HEK293 (cell line): Measurements from ENCODE around the gene VPS26B.
A peak's percentile ranks its signal among the peaks of the same experiment; 100 is the strongest.

Experiments used
- BCL11A ChIP-seq: fragments of 450-650 bp; formaldehyde crosslinking; IDR thresholded peaks from 2 replicates; pipeline ENCODE4 v1.5.1; 2016; ENCODE audit warnings: low read depth, missing biosample characterization, missing genetic modification characterization
- GLIS1 ChIP-seq: fragments of 450-650 bp; formaldehyde crosslinking; IDR thresholded peaks from 2 replicates; pipeline ENCODE4 v1.5.1; 2016; ENCODE audit warnings: missing biosample characterization, missing genetic modification characterization
- MEIS1 ChIP-seq: sonication (generic); formaldehyde crosslinking; IDR thresholded peaks from 2 replicates; pipeline ENCODE4 v1.8.1; 2022; ENCODE audit warnings: missing genetic modification reagents, mild to moderate bottlenecking, borderline replicate concordance
- SCRT2 ChIP-seq: fragments of 450-650 bp; formaldehyde crosslinking; IDR thresholded peaks from 2 replicates; pipeline ENCODE4 v1.5.1; 2016; ENCODE audit warnings: missing biosample characterization, missing genetic modification characterization
- YY2 ChIP-seq: fragments of 450-650 bp; formaldehyde crosslinking; IDR thresholded peaks from 2 replicates; pipeline ENCODE4 v1.5.1; 2016; ENCODE audit warnings: missing biosample characterization, missing genetic modification characterization
- ZBTB1 ChIP-seq: fragments of 450-650 bp; formaldehyde crosslinking; IDR thresholded peaks from 2 replicates; pipeline ENCODE4 v1.5.1; 2016; ENCODE audit warnings: missing biosample characterization, missing genetic modification characterization
- ZBTB11 ChIP-seq: fragments of 450-650 bp; formaldehyde crosslinking; conservative IDR thresholded peaks from 2 replicates; pipeline ENCODE4 v1.5.1; 2016; ENCODE audit warnings: low read depth, missing biosample characterization, missing genetic modification characterization
- ZBTB26 ChIP-seq: fragments of 450-650 bp; formaldehyde crosslinking; optimal IDR thresholded peaks from 2 replicates; pipeline ENCODE3; 2016; ENCODE audit warnings: missing biosample characterization, mild to moderate bottlenecking, missing genetic modification characterization
- ZBTB7A ChIP-seq: fragments of 450-650 bp; formaldehyde crosslinking; IDR thresholded peaks from 2 replicates; pipeline ENCODE4 v1.5.1; 2016; ENCODE audit warnings: low read depth, missing biosample characterization, missing genetic modification characterization
- ZEB2 ChIP-seq: fragments of 450-650 bp; formaldehyde crosslinking; IDR thresholded peaks from 2 replicates; pipeline ENCODE4 v1.5.1; 2016; ENCODE audit warnings: missing biosample characterization, missing genetic modification characterization
- ZNF114 ChIP-seq: fragments of 450-650 bp; formaldehyde crosslinking; IDR thresholded peaks from 2 replicates; pipeline ENCODE4 v1.5.0; 2017; ENCODE audit warnings: missing biosample characterization, missing genetic modification characterization
- ZNF132 ChIP-seq: fragments of 450-650 bp; formaldehyde crosslinking; IDR thresholded peaks from 2 replicates; pipeline ENCODE4 v1.5.1; 2017; ENCODE audit warnings: missing biosample characterization, missing genetic modification characterization, borderline replicate concordance
- ZNF140 ChIP-seq: fragments of 450-650 bp; formaldehyde crosslinking; IDR thresholded peaks from 2 replicates; pipeline ENCODE4 v1.5.1; 2016; ENCODE audit warnings: missing biosample characterization, missing genetic modification characterization
- ZNF239 ChIP-seq: fragments of 450-650 bp; formaldehyde crosslinking; IDR thresholded peaks from 2 replicates; pipeline ENCODE4 v1.5.1; 2016; ENCODE audit warnings: missing biosample characterization, missing genetic modification characterization
- ZNF248 ChIP-seq: fragments of 450-650 bp; formaldehyde crosslinking; IDR thresholded peaks from 2 replicates; pipeline ENCODE4 v1.5.1; 2017; ENCODE audit warnings: missing biosample characterization, missing genetic modification characterization
- ZNF266 ChIP-seq: fragments of 450-650 bp; formaldehyde crosslinking; IDR thresholded peaks from 2 replicates; pipeline ENCODE4 v1.5.1; 2016; ENCODE audit warnings: missing biosample characterization, missing genetic modification characterization, low read depth
- ZNF341 ChIP-seq: fragments of 450-650 bp; formaldehyde crosslinking; IDR thresholded peaks from 2 replicates; pipeline ENCODE4; 2016; ENCODE audit warnings: low read depth, missing biosample characterization, missing genetic modification characterization
- ZNF37A ChIP-seq: fragments of 450-650 bp; IDR thresholded peaks from 2 replicates; pipeline ENCODE4 v1.5.1; 2018; ENCODE audit warnings: missing biosample characterization, missing genetic modification characterization
- ZNF404 ChIP-seq: fragments of 450-650 bp; formaldehyde crosslinking; IDR thresholded peaks from 2 replicates; pipeline ENCODE4 v1.5.1; 2017; ENCODE audit warnings: missing biosample characterization, missing genetic modification characterization
- ZNF423 ChIP-seq: fragments of 450-650 bp; formaldehyde crosslinking; IDR thresholded peaks from 2 replicates; pipeline ENCODE4 v1.5.1; 2016; ENCODE audit warnings: missing biosample characterization, missing genetic modification characterization
- ZNF513 ChIP-seq: fragments of 450-650 bp; IDR thresholded peaks from 2 replicates; pipeline ENCODE4 v1.5.1; 2018; ENCODE audit warnings: missing biosample characterization, missing genetic modification characterization
- ZNF529 ChIP-seq: fragments of 450-650 bp; formaldehyde crosslinking; IDR thresholded peaks from 2 replicates; pipeline ENCODE4 v1.5.1; 2017; ENCODE audit warnings: missing genetic modification characterization, missing biosample characterization; ENCODE audit not compliant: insufficient replicate concordance
- ZNF530 ChIP-seq: fragments of 450-650 bp; formaldehyde crosslinking; IDR thresholded peaks from 2 replicates; pipeline ENCODE4 v1.5.1; 2016; ENCODE audit warnings: low read depth, missing biosample characterization, missing genetic modification characterization
- ZNF596 ChIP-seq: fragments of 450-650 bp; IDR thresholded peaks from 2 replicates; pipeline ENCODE4 v1.5.0; 2018; ENCODE audit warnings: missing biosample characterization, mild to moderate bottlenecking, missing genetic modification characterization, moderate library complexity
- ZNF658 ChIP-seq: fragments of 450-650 bp; formaldehyde crosslinking; IDR thresholded peaks from 2 replicates; pipeline ENCODE4; 2016; ENCODE audit warnings: missing biosample characterization, missing genetic modification characterization
- ZNF664 ChIP-seq: fragments of 450-650 bp; formaldehyde crosslinking; IDR thresholded peaks from 2 replicates; pipeline ENCODE4 v1.5.1; 2016; ENCODE audit warnings: missing biosample characterization, missing genetic modification characterization
- TF ChIP-seq, protein P1 (sequence below): fragments of 450-650 bp; formaldehyde crosslinking; IDR thresholded peaks from 2 replicates; pipeline ENCODE4 v1.5.1; 2016; ENCODE audit warnings: missing biosample characterization, missing genetic modification characterization
- TF ChIP-seq, protein P2 (sequence below): fragments of 450-650 bp; formaldehyde crosslinking; IDR thresholded peaks from 2 replicates; pipeline ENCODE4 v1.5.1; 2016; ENCODE audit warnings: missing biosample characterization, missing genetic modification characterization

VPS26B gene

GRCh38 chr11:134253188-134253993 is 28.9 kb downstream of the VPS26B start, which contains the start of the genes ACAD8 and THYN1 (continued):
- TF ChIP-seq ZNF513 (tag by site-specific recombination) (no peak), GLIS1 (tag by site-specific recombination) (peak; percentile 95), ZNF530 (no peak), ZNF239 (tag by site-specific recombination) (no peak), ZBTB26 (tag by site-specific recombination) (peak; percentile 90), SCRT2 (tag by site-specific recombination) (no peak), ZBTB11 (peak; percentile 73; the same call in 1 of the 2 replicates), ZNF596 (no peak), ZNF404 (no peak), ZNF266 (tag by site-specific recombination) (no peak), ZNF37A (tag by site-specific recombination) (no peak), ZNF140 (tag by site-specific recombination) (no peak), YY2 (tag by site-specific recombination) (no peak), ZNF341 (tag by site-specific recombination) (0 out of 2 replicates have a peak, but pooled peaks have one; percentile 24), ZNF664 (tag by site-specific recombination) (0 out of 2 replicates have a peak, but pooled peaks have one; percentile 1), ZNF132 (tag by site-specific recombination) (no peak), BCL11A (tag by site-specific recombination) (0 out of 2 replicates have a peak, but pooled peaks have one; percentile 24), ZBTB7A (peak; percentile 21; the same call in 1 of the 2 replicates), ZEB2 (tag by site-specific recombination) (peak; percentile 71), ZBTB1 (tag by site-specific recombination) (no peak), ZNF114 (tag by site-specific recombination) (no peak), ZNF423 (no peak), ZNF248 (tag by site-specific recombination) (no peak), ZNF529 (tag by site-specific recombination) (no peak), ZNF658 (tag by site-specific recombination) (no peak), MEIS1 (no peak)
- TF ChIP-seq, protein P1, sequence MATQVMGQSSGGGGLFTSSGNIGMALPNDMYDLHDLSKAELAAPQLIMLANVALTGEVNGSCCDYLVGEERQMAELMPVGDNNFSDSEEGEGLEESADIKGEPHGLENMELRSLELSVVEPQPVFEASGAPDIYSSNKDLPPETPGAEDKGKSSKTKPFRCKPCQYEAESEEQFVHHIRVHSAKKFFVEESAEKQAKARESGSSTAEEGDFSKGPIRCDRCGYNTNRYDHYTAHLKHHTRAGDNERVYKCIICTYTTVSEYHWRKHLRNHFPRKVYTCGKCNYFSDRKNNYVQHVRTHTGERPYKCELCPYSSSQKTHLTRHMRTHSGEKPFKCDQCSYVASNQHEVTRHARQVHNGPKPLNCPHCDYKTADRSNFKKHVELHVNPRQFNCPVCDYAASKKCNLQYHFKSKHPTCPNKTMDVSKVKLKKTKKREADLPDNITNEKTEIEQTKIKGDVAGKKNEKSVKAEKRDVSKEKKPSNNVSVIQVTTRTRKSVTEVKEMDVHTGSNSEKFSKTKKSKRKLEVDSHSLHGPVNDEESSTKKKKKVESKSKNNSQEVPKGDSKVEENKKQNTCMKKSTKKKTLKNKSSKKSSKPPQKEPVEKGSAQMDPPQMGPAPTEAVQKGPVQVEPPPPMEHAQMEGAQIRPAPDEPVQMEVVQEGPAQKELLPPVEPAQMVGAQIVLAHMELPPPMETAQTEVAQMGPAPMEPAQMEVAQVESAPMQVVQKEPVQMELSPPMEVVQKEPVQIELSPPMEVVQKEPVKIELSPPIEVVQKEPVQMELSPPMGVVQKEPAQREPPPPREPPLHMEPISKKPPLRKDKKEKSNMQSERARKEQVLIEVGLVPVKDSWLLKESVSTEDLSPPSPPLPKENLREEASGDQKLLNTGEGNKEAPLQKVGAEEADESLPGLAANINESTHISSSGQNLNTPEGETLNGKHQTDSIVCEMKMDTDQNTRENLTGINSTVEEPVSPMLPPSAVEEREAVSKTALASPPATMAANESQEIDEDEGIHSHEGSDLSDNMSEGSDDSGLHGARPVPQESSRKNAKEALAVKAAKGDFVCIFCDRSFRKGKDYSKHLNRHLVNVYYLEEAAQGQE, result peak; percentile 44; the same call in 1 of the 2 replicates
- TF ChIP-seq, protein P2, sequence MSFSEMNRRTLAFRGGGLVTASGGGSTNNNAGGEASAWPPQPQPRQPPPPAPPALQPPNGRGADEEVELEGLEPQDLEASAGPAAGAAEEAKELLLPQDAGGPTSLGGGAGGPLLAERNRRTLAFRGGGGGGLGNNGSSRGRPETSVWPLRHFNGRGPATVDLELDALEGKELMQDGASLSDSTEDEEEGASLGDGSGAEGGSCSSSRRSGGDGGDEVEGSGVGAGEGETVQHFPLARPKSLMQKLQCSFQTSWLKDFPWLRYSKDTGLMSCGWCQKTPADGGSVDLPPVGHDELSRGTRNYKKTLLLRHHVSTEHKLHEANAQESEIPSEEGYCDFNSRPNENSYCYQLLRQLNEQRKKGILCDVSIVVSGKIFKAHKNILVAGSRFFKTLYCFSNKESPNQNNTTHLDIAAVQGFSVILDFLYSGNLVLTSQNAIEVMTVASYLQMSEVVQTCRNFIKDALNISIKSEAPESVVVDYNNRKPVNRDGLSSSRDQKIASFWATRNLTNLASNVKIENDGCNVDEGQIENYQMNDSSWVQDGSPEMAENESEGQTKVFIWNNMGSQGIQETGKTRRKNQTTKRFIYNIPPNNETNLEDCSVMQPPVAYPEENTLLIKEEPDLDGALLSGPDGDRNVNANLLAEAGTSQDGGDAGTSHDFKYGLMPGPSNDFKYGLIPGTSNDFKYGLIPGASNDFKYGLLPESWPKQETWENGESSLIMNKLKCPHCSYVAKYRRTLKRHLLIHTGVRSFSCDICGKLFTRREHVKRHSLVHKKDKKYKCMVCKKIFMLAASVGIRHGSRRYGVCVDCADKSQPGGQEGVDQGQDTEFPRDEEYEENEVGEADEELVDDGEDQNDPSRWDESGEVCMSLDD (tag by site-specific recombination), result peak; percentile 74
